ENCODE data around the gene AQP5.
A peak's percentile ranks its signal among the peaks of the same experiment; 100 is the strongest.

AQP5 gene

DNA sequence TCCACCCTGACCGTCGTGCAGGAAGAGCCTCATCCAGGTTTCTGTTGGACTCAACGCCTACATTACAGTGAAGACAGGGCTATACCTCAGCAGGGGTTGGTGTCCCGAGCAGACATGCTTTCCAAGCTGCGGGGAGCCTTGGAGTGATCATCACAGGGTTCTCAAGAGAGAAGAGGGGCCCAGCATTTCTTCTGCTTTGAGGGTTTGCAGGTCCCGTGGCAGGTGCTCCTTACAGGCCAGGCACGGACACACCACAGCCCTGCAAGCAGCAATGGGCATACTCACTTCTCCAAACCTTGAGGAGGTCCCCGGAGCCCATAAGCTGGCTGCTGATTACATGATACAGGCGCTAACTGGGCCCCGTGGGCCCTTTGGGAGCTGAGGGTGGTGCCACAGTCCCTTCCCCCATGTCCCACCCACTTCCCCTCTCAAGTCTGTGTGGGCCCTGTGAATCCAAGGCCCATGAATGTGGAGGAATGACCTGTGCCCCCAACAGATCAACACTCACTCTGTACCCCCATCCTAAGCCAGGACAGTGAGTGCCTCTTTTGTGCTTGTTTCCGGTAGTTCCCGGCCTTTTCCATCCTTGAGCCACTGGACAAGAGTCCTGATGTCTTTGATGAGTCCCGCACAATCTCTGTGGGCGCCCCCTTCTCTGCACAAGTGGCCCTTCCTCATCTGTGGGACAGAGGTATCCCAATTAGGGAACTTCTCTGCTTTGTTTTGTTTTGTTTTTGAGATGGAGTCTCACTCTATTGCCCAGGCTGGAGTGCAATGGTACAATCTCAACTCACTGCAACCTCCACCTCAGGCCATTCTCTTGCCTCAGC lies 10.0 kb upstream of the AQP5 start:
- no peak for DNase-seq

DNA sequence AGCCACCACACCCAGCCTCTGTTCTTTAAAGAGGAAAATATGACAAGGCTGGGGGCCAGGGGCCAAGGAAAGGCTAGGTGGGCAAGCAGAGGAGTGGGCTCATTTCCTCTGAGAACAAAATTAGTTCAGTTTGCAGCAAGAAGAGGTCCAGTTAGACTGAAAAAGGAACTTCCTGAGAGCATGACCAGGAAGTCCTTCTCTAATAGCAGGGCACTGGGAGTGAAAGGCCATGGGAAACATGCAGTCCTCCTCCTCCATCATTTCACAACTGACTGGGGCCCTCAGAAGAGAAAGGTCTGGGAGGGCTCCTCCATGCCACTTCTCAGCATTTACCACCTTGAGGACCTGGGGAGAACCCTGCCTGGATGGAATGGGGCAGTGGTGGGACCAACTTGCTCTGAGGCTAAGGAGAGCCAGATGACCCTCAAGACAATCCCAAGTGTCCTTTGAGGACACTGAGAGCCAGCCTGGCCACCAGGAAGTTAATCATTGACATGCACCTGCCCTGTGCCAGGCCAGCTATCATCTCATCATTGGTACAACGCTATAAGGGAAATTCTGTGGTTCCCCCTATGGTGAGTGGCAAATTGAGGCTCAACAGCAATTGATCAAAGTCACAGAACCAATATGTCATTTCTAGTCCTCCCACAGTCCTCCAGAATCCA lies 9.1 kb upstream of the AQP5 start:
- DNase-seq, result no peak

DNA sequence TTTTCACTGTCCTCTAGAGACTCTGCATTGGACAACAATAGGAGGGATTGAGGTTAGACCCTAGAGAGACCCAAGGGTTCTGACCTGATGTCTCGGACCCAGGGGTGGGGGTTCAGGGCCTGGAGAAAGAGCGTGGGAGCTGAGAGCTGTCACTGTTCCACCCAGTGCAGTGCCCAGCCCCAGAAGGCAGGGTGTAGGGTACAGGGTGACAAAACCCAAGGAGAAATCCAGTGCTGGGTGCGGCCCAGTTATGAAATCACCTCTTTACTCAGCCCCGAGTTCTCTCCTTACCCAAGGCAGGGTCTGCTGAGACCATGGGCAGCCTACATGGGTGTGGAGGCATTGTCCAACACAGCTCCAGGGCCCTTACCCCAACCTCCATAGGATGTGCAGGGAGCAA lies 8.5 kb upstream of the AQP5 start:
- no peak for DNase-seq

DNA sequence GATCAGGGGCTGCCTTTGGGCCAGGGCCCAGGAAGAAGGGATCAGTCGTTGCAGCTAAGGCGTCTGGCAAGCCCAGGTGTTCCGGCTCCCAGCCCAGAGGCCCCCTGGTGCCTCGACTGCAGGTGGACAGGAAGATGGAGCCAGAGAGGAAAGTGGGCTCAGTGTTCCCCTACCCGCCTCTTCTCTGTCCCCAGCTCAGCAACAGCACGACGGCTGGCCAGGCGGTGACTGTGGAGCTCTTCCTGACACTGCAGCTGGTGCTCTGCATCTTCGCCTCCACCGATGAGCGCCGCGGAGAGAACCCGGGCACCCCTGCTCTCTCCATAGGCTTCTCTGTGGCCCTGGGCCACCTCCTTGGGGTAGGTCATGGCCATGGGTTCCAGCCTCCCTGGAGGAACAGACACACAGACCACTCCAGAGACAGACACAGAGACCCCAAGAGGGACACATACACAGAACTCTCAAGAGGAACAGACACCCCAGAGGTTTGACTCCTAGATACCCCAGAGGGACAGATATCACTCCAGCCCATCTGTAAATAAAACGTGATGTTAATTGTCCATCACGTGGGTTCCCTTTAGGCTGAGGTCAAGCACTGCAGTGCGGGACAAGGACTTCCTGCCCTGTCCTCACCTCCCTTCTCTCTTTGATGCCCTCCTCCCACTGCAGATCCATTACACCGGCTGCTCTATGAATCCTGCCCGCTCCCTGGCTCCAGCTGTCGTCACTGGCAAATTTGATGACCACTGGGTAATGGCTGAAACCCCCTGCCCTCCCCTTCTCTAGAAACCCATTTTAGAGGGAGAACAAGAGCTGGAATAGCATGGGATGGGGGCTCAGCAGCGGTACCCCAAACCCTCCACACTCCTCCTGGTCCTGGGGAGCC lies 7.5 kb upstream of the AQP5 start:
- DNase-seq, result no peak

DNA sequence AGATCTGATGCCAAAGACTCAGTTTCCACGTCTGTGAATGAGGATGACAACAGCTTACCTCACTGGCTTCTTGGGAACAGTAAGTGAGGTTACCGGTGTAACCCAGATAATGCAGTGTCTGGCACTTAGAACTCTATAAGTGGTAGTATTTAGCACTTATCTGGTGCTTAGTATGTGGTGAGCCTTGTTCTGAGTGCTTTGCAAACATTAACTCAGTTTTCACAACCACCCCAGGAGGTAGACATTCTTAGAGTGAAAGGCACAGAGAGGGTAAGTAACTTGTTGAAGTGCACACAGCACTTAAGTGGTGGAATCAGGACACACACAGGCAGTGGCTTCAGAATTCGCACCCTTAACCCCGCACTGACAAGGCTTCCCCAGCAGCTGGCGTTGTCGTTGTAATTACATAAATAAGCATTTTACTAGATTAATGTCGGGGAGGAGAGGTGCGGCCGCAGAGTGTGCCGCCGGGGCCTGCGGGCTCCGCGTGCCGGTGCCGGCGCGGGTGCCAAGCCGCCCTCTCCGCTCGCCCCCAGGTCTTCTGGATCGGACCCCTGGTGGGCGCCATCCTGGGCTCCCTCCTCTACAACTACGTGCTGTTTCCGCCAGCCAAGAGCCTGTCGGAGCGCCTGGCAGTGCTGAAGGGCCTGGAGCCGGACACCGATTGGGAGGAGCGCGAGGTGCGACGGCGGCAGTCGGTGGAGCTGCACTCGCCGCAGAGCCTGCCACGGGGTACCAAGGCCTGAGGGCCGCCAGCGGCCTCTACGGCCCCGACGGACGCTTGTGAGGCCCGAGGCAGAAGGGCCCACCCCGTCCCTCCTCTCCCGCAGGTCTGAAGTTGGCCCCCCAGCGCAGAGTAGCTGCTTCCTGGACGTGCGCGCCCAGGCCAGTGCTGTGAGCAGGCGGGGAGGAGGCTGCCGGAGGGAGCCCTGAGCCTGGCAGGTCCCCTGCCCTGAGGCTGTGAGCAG lies 6.5 kb upstream of the AQP5 start:
- no peak for DNase-seq

DNA sequence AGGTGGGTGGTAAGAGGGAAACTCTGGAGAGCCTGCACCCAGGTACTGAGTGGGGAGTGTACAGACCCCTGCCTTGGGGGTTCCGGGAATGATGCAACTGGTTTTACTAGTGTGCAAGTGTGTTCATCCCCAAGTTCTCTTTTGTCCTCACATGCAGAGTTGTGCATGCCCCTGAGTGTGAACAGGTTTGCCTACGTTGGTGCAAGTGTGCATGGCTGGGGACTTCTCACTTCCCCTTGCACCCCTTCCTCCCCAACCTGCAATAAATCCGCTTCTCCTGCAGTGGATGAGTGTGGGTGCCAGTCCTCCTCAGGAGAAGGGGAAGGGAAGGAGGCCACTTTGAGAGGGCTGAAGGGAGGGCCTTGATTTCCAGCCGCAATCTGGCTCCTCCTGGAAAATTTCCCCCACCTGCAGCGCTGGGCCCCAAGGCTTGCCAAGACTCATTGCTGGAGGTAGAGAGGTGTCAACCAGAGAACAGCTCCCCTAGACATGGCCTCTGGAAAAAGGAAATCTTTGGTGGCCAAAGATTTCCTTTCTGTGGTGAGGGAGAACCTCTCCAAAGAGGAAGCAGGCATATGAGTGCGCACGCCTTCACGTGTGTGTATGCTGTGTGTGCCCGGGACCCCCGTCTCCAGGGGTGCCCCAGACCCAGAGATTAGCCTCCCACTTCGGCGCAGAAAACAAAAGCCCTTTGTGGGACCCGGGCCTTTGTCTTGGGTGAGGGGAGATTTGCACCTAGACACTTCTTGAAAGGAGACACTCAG lies 5.6 kb upstream of the AQP5 start:
- no peak for DNase-seq

DNA sequence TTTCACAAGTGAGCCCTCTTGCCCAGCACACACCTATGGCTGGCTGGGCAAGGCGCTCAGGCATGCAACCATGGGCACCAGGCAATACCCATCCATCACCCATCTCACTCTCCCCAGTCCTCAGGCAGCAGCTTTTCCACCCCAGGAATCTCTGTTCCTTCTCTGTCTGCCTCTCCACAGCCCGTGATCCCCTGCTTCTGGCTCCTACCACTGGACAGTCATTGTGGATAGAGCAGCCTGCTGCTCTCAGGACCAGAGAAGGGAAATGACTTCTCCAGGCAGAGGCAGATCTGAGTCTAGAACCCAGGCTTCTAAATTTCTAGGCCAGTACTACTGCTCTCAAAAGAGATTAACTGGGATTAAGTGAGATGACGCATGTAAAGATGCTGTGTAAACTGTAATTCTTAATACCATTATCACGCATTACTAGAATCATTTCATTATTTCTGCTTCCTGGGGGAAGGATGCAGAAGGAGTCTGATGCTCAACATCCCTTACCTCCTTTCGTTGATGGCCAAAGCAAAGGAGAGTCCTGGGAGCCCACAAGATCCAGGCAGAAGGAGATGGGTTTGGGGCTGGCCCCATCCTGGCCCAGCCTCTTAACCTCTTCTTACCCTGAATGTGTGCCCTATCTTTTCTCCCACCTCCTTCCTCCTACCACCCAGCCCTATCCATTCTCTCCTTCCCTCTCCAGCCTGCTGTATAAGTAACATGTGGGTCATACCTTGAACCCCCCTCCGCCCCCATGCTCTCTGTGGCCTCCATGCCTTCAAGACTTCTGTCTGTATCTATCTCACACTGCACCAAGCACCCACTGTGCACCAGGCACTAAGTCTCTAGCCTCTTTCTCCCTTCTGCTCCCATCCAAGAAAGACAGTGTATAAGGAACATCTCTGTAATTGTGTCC lies 4.8 kb upstream of the AQP5 start:
- no peak for DNase-seq

DNA sequence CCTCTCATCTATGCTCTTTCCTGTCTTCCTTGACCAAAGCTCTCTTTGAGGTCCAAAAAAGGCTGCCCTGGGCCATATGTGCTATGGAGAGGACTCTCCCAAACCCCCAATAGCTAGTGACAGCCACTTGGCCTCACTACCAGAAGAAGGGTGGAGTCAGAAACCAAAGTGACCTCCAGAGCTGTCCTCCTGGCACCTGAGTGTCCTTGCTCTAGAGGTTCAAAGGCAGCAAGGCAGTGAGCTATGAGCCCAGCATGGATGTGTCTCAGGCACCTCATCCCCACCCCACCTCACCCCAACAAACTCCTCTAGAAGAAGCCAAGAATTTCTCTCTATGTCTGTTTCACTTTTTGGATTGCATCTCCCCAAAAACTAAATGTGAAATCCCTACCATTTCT lies 4.1 kb upstream of the AQP5 start:
- DNase-seq, result no peak

DNA sequence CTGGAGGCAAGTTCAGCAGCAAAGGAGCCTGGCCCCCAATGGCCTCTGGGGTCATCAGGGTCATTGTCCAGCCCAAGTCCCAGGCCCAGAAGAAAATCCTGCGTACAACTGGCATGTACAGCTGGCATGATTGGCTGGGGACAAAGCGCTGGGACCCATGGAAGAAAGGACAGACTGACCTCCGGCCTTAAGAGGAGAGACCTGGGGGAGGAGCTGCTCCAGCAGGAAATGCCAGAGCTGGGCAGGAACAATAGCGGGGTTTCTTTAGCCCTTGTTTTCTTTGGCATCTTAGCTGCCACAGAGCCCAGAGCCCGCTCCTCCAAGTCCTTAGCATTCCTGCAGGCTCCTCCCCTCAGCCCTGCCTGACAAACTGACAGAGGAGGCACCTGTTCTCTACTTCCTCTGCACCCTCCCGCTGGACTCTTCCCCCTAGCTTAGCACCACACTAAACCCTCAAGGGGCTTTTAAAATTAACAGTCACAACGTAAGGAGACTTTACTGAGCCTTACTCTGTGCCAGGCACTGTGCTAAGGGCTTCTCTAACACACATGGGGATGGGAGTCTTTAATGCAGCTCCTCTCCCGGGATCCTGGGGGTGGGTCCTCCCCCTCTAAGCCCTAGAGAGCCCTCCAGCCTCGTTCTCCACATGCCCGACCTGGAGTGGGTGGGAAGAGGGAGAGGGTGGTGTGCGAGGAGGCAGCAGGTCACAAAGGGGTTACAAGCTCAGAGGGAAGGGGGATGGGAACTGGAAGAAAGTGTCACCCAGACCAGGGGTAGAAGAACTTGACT lies 1.8 kb upstream of the AQP5 start:
- DNase-seq, result peak in 1 of 2 experiments; percentile 44

DNA sequence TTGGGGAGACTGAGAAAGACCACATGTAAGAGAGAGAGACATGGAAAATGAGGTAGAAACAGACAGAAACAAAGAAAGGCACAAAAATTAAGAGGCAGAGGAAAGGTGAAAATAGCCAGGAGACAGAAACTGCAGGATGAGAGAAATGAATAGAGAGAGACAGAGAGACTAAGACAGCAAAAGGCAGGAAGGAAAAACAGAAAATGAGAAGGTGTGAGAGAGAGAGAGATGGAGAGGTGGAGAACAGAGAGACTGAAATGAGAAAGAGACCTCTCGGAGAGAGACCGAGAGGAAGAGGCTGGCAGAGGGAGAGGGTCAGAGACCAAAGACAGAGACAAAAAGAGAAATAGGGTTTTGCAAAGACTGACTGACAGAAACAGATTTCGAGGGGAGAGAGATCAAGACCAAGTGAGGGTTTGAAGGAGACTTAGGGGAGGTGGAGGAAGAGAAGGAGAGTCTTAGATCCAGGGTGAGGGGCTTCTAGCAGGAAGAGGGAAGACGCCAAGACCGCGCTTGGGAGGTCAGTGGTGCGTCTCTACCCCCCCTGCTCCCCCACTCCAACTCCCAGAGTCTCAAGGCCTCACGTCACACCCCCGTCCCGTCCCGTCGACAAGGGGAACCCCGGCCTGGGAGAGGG lies 1.1 kb upstream of the AQP5 start:
- no peak for DNase-seq

DNA sequence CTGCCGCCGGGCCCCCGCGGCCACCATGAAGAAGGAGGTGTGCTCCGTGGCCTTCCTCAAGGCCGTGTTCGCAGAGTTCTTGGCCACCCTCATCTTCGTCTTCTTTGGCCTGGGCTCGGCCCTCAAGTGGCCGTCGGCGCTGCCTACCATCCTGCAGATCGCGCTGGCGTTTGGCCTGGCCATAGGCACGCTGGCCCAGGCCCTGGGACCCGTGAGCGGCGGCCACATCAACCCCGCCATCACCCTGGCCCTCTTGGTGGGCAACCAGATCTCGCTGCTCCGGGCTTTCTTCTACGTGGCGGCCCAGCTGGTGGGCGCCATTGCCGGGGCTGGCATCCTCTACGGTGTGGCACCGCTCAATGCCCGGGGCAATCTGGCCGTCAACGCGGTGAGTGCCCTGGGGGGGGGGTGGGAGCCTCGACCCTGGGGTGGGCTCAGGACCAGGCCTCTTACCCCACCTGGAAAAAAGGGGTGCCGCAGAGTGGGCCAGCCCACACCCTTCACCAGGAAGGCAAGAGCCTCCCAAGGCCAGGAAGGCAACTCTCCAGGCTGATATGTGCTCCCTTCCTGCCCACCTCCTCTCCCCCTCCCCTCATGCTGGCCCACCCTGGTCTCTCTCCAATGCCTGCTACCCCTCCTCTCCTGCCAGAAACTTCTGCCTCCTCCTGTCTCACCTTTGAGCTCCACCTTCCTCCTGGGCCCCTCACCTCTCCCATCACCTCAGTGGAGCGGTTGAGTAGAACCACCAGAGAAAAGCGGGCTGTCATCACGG lies 507 bp downstream of the AQP5 start:
- no peak for DNase-seq

DNA sequence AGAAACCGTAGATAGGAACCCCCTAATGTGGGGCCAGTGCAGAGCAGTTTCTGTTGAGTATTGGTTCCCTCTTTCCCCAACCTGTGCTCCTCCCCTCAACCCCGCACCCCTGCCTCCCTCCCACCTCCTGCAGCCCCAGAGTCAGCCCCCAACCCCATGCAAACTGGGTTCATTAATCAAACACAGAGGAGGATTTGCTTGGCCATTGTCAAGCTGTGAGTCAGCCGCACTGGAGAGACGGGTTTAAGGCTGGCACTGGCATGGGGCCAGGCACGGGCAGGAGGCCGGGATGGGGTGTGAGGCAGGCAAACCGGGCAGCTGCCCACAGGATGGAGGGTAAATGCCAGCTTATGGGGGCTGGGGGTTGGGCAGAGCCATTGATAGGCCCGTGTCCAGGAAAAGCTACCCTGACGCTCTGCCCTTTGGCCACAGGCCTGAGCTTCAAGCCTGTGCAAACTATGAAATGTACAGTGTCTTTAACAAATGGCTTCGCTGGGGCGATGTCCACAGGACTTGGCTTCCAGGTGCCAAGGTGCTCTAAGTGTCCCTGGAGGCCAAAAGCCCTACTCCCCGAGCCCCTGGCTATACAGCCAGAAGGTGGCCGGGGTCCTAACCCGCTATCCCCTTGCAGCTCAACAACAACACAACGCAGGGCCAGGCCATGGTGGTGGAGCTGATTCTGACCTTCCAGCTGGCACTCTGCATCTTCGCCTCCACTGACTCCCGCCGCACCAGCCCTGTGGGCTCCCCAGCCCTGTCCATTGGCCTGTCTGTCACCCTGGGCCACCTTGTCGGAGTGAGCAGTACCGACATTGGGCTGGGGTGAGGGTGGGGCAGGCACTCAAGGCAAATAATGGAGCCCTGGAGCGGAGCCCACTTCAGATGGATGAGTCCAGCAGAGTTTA lies 1.4 kb downstream of the AQP5 start:
- DNase-seq, result peak; percentile 12 to 47

DNA sequence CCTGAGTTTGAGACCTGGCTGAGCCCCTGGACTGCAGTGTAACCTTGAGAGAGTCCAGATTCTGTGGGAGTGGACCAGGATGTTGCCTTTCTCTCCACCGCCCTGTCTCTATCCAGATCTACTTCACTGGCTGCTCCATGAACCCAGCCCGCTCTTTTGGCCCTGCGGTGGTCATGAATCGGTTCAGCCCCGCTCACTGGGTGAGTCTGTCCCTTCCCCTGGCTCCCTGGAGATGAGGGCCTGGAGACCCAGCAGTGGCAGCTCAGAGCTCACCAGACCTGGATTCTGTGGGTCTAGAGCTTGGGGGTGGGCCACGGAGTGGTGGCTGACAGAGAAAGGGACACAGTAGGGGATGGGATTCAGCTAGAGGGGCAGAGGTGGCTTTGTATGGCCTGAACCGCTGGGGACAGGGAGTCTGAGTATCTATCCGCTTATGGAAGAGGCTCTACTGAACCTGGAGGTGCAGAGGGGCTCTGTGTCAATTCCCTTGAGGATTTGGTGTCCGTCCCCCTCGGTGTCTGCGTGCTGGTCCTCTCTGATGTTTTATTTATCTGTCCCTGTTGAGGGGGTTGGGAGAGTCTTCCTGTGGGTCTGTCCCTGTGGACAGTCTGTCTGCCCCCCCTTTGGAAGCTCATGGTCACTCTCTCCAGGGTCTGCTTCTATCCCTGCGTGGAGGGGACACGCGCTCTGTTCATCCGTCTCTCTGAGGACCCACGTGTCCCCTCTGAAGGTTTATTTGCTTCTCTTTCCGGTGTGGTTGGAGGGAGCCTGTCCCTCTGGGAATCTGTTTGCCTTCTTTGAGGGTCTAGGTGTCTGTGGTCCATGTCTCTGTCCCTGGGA lies 2.5 kb downstream of the AQP5 start:
- no peak for DNase-seq

DNA sequence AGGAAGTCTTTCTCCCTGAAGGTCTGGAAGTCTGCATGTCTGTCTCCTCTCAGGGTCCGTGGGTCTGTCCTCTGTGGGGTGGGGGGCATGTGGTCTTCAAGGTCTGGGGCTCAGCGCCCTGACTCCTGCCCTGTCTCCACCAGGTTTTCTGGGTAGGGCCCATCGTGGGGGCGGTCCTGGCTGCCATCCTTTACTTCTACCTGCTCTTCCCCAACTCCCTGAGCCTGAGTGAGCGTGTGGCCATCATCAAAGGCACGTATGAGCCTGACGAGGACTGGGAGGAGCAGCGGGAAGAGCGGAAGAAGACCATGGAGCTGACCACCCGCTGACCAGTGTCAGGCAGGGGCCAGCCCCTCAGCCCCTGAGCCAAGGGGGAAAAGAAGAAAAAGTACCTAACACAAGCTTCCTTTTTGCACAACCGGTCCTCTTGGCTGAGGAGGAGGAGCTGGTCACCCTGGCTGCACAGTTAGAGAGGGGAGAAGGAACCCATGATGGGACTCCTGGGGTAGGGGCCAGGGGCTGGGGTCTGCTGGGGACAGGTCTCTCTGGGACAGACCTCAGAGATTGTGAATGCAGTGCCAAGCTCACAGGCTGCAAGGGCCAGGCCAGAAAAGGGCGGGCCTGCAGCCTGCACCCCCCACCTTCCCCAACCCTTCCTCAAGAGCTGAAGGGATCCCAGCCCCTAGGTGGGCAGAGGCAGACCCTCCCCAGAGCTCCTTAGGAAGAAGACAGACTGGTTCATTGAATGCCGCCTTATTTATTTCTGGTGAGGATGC lies 3.4 kb downstream of the AQP5 start:
- DNase-seq, result no peak

DNA sequence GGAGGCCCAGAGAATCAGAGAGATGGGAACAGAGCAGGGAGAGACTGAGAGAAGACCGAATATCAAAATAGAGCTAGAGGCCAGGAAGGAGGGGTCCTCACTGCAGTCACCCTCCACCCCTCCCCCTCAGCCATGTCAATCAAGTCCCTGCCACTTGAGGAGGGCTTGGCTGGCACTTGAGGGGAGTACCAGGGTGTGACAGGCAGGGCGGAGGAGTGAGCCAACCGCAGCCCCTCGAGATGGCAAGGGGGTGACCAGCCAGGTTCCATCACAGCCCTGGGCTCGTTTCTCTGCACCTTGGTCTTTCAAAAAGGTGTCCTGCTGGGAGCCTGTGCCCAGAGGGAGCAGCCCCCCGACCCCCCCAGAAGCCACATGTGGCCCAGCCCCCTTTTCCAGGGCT lies 4.2 kb downstream of the AQP5 start:
- DNase-seq, result no peak

Data from NCI-H526 (cell line).